GM19035 (cell line): ENCODE results near the gene COL13A1.

ENCODE experiments used
- ATAC-seq: cut with Tn5 transposase; IDR thresholded peaks from one replicate; pipeline ENCODE4 v1.9.1; 2021; ENCODE audit not compliant: unreplicated experiment

Gene COL13A1

GRCh38 chr10:69818676-69819239, 17.1 kb downstream of the COL13A1 start:
- no peak for ATAC-seq

GRCh38 chr10:69819716-69820506, 18.2 kb downstream of the COL13A1 start:
- no peak for ATAC-seq

- no peak for ATAC-seq
Measured at GRCh38 chr10:69820817-69821216, 19.1 kb downstream of the COL13A1 start.

- ATAC-seq = no peak
Measured at GRCh38 chr10:69825604-69826003, 23.9 kb downstream of the COL13A1 start.

- no peak for ATAC-seq
Measured at GRCh38 chr10:69826094-69826493, 24.4 kb downstream of the COL13A1 start.

GRCh38 chr10:69826789-69827554, 25.3 kb downstream of the COL13A1 start:
- ATAC-seq = no peak

GRCh38 chr10:69828144-69828870, 26.6 kb downstream of the COL13A1 start:
- no peak for ATAC-seq

GRCh38 chr10:69829775-69830174, 28.1 kb downstream of the COL13A1 start:
- no peak for ATAC-seq

- ATAC-seq = no peak
Measured at GRCh38 chr10:69831231-69831855, 29.6 kb downstream of the COL13A1 start.

- ATAC-seq = no peak
Measured at GRCh38 chr10:69835233-69835632, 33.5 kb downstream of the COL13A1 start.

- no peak for ATAC-seq
Measured at GRCh38 chr10:69835875-69836730, 34.4 kb downstream of the COL13A1 start.

- ATAC-seq = no peak
Measured at GRCh38 chr10:69836731-69837030, 35.0 kb downstream of the COL13A1 start.

- no peak for ATAC-seq
Measured at GRCh38 chr10:69837261-69837660, 35.6 kb downstream of the COL13A1 start.

- ATAC-seq = no peak
Measured at GRCh38 chr10:69838418-69838817, 36.7 kb downstream of the COL13A1 start.

GRCh38 chr10:69838853-69839252, 37.1 kb downstream of the COL13A1 start:
- ATAC-seq = no peak

- ATAC-seq = no peak
Measured at GRCh38 chr10:69839696-69840345, 38.1 kb downstream of the COL13A1 start.

- ATAC-seq = no peak
Measured at GRCh38 chr10:69840773-69841172, 39.1 kb downstream of the COL13A1 start.

- no peak for ATAC-seq
Measured at GRCh38 chr10:69842020-69842419, 40.3 kb downstream of the COL13A1 start.

GRCh38 chr10:69842882-69843281, 41.2 kb downstream of the COL13A1 start:
- ATAC-seq = no peak

- no peak for ATAC-seq
Measured at GRCh38 chr10:69843923-69844322, 42.2 kb downstream of the COL13A1 start.
